GM19324 (cell line): ENCODE data around the gene BCR.

Experiments
- ATAC-seq: cut with Tn5 transposase; IDR thresholded peaks from one replicate; pipeline ENCODE4 v1.9.1; 2021; ENCODE audit warnings: mild to moderate bottlenecking, moderate library complexity; ENCODE audit not compliant: unreplicated experiment, low FRiP score

The BCR gene

DNA sequence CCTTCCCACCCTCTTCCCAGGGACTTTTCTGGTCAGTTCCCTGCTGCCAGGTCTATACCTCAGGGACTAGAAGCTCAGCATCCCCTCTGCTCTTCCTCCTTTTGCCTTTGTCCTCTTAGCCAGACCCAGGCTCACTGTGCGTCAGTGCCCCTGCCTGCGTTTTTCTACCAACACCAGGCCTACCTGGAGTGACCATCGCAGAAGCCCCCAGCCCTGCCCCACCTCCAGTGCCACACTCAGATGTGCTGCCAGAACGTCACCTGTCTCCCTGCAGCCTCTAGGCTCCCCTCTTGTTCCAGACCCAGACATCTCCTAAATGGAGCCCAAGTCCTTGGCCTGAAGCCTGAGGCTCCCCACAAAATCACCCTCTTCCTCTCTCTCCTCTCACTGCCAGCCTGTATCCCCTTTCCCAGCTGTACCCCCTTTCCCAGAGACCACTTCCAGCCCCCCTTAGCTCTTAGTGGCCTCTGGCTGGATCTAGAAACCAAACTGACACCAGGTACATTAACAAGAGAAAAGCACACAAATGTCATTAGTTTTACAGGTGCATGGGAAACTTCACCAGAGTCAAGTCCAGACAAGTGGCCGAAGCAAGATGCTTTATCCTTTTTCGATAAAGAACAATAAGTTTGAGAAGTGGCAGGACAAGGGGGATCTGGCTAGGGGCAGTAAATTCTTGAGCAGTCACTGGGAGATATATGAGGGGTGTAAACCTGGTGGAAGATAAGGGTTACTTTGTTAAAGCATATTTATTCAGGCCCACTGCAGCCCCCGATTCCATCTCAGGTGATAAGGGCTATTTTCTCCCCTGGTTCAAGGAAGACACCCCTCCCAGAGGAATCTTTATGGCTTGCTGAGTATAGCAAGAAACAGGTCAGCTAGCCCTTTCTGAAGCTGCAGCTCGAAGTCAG is 61.5 kb downstream of the BCR start:
- no peak for ATAC-seq

DNA sequence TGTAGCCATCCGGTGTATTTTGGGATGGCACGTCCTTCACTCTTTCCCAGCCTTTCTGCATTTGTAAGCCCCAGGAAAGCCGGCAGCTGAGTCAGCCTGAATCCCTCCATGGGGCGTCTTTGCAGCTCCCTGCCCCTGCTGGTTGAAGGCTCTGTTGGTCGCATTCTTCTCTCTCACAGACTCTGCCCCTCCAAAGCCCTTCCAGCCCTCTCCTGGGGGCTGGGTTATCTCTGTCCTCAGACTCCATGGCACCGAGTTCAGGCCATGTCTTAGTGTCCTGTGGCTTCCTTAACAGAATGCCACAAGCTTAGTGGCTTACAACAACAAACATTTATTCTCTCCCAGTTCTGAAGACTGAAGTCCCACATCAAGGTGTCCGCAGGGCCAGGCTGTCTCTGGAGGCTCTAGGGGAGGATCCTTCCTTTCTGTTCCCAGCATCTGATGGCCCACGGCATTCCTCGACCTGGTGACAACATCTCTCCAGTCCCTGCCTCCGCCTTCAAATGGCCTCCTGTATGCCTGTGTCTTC is 62.2 kb downstream of the BCR start:
- ATAC-seq, result no peak

DNA sequence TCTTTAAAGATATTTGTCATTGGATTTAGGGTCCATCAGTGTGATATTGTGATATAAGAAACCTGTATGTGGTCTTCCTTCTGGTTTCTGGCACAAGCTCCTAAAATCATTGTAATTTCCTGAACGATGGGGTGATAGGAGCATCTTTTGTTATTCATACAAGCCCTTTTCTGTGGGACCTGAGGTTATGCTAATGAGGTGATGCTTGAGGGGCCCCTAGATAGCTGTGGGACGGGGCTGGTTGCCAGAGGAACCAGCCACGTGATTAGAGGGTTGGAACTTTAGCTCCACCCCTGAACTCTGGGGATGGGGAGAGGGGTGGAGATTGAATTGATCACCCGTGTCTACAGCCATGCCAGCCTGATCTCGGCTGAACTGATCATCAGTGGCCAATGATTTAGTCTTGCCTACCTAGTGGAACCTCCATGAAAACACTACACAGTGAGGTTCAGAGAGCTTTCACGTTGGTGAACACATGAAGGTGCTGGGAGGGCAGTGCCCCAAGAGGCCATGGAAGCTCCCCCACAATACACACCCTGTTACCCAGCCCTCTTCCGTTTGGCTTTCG is 62.8 kb downstream of the BCR start:
- no peak for ATAC-seq

DNA sequence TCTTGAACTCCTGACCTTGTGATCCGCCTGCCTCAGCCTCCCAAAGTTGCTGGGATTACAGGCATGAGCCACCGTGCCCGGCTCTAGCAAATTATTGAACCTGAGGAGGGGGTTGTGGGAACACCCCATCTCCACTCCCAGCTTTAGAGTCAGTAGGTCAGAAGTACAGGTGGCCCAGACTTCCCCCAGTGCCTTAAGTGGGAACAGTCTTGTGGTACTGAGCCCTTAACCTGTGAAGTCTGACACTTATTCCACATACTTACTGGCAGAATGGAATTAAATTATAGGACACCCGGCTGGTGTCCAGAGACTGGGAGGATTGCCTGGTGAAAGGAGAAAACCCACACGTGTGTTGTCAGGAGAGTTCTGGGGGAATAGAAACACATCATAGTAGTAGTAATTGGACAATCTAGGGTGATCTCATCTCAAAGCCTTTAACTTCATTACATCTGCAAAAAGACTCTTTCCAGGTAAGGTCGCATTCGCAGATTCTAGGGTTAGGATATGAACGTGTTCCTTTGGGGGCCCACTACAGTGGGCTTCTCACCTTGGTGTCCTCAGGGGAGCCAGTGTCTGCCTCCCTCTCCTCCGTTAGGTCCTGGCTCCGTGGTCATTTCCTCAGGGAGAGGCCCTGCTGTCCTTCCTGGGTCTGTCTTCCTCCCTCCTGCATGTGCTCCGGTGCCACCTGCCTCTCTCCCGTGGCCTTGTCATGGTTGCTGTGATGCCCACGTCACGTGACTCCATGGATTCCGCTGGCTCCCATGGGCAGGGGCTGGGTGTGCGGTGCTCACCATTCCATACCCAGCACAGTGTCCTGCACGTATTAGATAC is 63.8 kb downstream of the BCR start:
- ATAC-seq, result no peak

DNA sequence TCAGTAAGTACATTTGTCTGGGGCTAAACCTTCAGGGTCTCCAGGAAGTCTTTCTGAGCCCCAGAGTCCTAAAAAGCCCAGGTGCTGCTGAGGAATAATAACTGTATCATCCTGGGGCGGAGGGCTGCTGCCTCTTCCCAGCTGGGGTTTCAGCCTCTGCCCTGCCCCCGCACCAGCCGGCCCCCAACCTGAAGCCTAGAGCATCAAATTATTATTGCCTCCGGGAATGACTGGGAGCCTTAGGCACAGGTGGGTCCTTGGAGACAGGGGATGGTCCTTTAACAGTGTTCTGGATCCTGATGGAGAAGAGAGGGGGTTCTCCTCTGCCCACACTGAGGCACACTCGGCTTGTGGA is 64.4 kb downstream of the BCR start:
- ATAC-seq, result no peak

DNA sequence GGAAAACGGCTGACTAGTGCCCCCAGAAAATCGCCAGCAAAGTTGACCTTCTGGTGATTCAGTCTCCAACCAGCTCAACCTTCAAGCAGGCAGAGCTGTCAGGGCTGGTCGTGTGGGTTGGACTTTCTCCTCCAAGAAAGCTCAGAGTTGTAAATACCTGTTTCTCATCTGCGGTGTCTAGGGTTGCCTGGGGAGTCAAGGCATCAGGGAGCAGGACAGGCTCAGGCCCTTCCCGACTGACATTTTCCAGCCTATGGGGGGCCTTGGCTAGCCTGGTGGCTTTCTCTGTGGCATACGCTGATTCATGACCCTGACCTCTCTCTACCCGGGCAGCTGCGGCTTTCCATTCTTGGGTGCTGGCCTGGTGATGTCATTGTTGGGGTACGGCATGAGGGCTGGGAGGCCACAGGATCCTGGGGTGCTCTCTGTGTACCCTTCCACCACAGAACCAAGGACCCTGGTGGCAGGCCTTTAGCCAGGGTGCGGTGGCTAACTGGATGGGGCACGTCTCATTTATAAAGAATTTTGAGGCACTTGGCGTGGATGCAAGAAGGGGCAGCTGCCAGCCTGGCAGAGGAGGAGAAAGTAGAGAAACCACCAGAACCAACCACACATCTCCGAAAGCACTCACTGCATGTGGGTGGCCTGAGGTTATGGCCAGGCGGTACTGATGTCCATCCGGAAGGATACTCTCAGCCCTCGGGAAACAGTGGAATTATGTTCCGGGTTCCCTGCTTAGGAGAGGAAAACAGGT is 64.9 kb downstream of the BCR start:
- no peak for ATAC-seq

DNA sequence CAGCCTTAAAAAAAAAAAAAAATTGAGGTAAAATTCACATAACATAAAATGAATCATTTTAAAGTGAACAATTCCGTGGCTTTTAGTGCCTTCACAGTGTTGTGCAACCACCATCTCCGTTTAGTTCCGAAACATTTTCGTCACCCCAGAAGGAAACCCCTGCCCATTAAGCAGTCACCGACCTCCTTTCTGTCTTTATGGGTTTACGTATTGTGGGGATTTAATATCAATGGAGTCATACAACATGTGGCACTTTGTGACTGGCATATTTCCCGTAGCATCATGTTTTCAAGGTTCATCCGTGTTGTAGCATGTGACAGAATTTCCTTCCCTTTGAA is 65.5 kb downstream of the BCR start:
- ATAC-seq, result no peak

DNA sequence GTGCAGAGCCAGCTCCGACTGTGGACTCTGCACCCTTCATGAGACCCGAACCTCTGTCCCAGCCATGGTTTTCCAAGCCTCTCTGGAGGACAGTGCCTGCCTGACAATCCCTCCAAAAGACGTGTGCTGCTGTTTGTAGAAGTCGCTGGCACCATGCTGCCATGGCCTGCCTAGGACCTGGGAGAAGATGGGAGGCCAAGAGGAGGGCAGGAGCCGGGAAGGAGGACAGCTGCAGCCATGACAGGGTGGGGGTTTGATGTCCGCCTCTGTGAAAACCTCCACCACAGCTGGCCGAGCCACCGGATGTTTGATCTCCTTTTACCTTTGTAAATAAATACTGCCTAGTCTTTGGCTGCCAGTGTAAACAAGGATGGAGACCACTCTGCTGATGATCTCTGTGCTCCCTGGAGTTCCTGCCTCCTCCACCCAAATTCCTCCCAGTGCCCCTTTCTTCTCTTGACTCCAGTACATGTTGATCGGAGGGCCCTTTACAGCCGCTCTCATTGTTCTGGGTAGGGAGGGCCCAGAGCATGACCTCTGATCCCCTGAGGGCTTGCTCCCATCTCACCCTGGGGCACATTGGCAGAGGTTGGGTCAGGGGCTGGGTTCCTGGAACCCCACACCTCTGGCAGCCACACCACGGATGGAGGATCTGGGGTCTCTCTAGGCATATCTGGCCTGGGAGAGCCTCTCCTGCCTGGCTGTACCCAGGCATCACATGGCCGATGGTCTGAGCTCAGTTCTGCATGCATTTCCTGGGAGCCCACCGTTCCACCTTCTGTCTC is 66.9 kb downstream of the BCR start:
- ATAC-seq, result no peak

DNA sequence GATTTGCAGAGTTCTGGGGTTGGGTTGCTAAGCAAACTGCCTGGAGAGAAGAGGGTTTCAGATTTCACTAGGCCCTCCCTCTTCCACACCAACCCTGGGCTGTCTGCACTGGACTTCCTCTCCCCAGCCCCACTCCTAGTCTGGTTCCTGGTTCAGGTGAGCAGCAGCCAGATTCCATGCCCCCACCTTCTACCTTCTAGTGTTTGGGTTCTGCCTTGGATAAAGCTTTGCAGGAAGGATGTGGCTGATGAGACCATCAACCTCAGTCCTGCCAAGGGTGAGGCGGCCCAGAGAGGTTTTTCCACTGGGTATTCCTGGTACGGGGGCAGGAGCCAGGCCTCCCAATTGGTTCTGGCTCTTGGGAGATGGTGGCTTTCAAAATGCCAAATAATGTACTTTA is 68.3 kb downstream of the BCR start:
- no peak for ATAC-seq

DNA sequence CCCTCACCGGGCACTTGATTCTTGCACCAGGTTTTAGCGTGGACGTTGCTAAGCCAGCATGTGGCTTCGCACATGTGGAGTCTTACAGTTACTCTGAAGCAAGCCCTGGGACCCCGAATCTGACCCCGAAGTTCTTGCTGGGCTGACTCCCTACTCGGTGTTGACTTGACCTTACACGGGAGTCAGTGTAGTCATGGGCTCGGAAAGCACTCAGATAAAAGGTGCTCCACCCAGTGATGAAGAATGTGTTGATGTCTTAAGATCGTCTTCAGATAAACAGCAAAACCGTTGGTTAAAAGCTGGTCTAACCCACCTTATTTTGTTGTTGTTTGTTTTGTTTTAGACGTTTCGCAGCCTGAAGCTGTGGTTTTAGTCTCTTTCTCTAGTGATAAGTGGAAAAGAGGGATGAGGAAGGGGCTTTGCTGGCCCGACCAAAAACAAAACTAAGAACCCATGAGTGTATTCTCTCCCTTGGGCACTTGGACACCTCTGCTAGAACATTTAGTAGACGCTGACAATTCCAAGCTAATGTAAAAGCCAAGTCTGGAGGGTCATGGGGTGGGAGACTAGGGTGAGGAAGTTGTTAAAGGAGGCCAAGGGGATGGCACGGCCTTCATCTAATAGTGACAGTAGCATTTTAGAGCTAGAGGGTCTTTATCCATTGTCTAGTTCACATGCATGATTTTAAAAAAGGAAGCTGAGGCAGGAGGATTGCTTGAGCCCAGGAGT is 69.9 kb downstream of the BCR start:
- no peak for ATAC-seq

DNA sequence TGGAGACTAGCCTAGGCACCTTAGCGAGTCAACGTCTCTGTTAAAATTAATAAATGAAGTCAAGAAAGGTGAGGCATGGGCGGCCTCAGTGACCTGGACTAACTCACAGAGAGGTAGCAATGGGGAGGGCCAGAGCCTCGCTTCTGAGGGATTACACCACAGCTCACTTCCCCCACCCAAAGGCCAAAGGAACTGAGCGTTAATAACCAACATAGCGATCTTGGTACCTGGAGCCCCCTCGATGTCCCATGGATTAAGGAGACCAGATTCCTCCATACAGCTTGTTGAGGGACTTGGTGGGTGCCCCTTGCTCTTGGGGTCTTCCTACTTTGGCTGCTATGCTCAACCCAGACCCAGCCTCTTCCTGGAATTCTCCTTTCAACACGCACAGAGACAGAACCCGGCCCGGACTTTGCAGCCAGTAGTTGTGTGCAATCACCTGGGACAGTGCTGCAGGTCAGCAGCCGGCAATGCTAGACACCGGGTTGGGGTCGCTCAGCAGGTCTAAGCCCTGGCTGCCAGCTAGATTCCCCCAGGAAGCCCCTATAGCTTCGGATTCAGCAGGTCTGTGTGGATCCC is 70.6 kb downstream of the BCR start:
- no peak for ATAC-seq

DNA sequence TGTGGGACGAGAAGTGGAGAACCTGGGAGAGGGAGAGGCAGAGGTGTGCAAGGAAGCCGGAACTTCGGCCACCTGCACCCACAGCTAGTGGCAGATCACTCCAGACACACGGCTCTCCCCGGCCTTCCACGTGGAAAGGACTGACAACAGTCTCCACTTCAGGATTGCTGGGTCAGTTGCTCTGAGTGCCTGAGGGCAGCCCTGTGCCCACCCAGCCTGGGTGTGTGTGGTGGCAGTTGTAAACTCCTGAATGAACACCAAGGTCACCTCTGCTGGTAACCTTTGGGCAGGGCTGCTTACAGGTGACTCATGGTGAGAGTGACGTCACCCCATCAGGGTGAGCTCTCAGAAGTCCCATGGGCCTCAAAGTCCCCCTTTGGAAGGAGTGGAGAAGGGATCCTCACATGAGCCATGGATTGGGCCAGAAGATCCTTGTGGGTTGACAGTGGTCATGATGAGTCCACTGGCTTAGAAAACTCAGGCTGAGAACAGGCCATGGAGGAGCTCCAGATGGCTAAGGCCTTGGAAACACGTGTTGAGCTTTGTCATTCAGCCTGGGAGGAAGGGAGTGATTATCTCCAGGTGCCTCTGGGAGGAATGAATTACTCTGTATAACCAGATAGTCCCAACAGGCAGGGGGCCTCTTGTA is 71.3 kb downstream of the BCR start:
- ATAC-seq, result no peak

DNA sequence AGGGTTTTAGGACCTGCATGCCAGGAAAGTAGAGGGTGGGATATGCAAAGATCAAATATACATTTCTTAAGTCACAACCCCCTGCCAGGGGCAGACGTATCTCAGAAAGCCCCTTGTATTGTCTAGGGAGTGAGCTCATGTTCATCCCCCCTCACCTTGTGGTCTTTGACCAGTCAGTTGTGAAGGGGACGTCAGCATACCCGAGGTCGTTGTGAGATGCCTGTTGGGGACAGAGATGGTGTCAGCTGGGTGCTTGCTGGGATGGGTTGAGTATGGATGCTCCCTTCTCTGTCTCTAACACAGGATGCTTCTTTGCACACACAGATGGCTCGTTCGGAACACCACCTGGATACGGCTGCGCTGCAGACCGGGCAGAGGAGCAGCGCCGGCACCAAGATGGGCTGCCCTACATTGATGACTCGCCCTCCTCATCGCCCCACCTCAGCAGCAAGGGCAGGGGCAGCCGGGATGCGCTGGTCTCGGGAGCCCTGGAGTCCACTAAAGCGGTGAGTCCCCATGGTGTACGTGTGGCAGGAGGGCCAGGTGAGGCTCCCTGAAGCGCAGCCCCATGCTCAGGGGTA is 73.3 kb downstream of the BCR start:
- ATAC-seq, result no peak

DNA sequence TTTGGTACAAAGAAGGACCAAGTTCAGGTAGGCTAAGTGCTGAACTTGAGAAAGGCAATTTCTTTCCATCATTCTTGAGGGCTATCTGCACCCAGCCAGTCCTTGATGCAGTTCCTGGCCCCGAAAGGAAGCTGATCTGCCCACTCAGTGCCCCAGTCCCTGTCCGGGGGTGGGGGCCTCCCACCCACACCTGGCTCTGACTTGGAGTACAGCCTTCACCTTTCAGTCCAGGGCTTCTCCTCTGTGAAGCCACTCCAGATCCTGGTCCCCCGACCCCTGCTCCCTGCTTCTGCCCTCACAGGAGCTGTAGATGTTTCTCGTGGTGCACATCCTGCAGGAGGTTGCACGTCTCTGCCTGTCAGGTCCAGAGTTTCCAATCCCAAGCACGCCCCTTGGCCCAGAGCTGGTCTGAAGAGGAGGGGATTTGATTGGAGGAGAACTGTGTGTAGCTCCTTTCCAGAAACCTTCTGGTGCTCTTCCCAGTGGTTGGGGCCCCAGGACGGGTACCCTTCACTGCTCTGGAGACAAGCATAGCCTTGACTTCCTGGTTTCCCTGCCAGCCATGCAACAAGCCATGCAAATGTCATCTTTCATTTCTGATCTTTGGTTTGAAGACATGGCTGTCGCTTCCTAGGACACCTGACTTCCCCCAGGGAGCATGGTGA is 75.3 kb downstream of the BCR start:
- ATAC-seq, result no peak

DNA sequence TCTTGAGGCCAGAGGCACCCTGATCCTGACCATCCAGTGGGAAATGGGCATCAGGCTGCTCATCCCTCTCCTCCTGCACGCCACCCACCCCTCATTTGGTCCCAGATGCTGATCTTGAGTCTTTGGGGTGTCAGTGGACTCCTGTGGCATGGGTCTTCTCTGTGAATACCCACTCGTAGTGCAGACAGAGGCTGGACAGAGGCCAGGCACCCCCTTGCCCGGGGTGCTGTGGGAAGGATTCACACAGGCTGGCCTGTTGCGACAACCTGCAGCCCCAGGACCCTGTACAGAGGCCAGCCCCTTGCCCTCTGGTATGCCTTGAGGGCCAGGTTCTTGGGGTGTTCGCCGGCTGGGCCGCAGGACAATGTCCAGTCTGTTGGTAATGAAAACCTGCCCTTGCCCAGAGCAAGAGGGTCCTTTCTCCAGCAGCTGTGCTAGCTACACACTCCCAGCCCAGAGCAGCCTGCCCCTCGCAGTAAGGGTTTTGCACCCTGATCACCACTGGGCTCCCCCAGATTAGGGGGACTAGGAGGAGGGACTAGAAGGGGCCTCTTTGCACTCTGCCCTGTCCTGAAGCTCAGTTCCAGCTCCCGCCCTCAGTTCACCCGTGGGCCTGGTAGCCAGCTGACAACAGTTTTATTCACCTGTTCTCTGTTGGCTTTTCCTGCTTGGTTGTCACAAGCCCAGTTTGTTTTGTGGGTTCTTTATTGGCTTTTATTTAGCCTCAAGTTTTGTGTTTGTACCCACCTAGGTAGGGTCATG is 76.0 kb downstream of the BCR start:
- ATAC-seq, result no peak

DNA sequence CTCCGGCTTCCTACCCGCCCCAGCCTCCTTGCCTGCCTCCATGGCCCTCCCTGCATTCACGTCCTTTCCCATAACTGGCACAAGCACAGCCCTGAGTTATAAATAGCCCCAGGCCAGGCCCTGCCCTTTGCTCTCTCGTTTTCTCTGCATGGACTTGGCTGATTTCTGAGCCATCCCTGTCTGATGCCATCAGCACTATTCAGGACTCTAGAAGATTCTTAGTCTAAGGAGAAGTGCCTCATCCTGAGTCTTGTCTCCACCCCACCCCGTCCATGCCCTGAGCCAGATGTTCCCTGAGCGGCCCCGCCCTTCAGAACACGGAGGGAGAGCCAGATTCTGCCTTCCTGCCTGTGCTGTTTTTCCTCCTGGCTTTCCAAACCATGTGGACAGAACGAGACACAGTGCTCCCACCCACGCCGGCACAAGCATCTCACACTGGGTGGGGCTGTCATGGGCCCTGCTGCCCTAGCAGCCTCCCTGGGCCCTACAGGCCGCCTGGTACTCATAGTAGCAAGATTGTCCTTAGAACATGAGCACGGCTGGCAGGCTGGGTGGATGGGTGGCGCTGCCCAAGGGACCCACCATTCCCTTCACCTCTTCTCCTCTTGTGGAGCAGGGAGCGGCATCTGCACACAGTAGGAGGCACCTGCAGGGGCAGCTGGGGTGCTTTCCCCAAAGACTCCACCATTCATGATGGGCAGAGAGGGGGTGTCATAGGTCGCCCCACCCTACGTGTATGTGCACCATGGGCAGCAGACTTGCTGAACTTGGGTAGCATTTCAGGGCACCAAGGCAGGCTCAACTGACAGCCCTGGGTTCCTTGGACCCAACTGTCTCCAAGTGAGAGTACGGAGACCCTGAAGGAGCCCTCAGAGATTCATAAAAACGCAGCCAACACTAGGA is 76.9 kb downstream of the BCR start:
- ATAC-seq, result no peak
